ENCODE data around the gene ABCC2. TPM values are rescaled to one million over a fixed set of nuclear protein-coding genes. Genes with fewer than 3 reads are reported as not detected.

ABCC2 gene
- total and polyA plus RNA-seq, 2 donors (not counting 1 experiment from before 2014, with no cell fraction given): 4.2 to 7.0 TPM

DNA sequence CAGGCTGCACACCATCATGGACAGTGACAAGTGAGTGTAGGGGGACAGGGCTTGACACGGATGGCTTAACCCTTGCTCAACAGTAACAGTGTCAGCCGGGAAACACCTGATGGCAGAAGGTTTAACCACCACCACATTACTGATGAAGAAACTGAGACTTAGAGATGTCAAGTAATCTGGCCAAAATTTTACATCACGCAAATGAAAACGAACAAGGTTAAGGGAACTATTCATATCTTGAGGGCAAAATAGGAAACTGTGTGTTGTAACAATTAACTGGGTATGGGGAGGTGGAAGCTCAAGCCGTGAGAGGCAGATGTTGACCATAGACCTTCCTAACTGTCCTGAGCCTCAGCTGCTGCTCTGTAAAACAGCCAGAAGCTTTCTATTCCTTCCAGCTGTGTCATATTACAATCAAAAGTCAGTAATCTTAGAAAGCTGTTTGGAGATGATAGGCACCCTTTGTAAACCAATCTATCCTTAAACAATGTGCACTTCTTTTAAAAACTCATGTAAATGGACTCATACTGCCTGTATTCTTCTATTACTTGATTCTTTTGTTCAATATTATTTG is 68.4 kb downstream of the ABCC2 start:
- ChIA-PET POLR2A (no interaction called here), CTCF (interaction anchor here (13.8 kb wide), 1 partner anchor 196 kb away, joined by 525 read pairs; no protein-coding TSS in a partner anchor)
- intact Hi-C loops (cut with micrococcal nuclease): no loop called here
- ATAC-seq (ENCODE audit: low read depth) (no peak), DNase-seq (no peak)
- Histone ChIP-seq H3K9me3 (ENCODE audit: control extremely low read depth in 1 of 3, control insufficient read depth in 2 of 3, insufficient read depth in 1 of 3, low read length in 2 of 3) (no peaks in the 10 kb centered on the region), H2AFZ (ENCODE audit: insufficient read depth, low read depth, low read length, poor library complexity, severe bottlenecking) (no peak overlapping the region), H3K9ac (ENCODE audit: low read length) (no peak overlapping the region), H3K27me3 (replicated peaks in 1 of 4; ENCODE audit: control extremely low read depth in 1 of 4, control insufficient read depth in 3 of 4, insufficient read depth in 4 of 4, low read length in 3 of 4) (peaks cover 0 to 7% (median 0%) of the 10 kb centered on the region in 4 experiments), H3K79me2 (ENCODE audit: control insufficient read depth, insufficient read depth, low read length) (no peaks in the 10 kb centered on the region), H3K4me2 (replicated peaks; ENCODE audit: low read depth, low read length, poor library complexity, severe bottlenecking) (no peak overlapping the region), H3K27ac (ENCODE audit: low read length in 2 of 2) (no peak overlapping the region), H3K4me3 (ENCODE audit: control extremely low read depth in 1 of 5, extremely low read depth in 1 of 5, insufficient read depth in 1 of 5, low read depth in 2 of 5, low read length in 4 of 5) (no peak overlapping the region), H4K20me1 (ENCODE audit: control insufficient read depth, insufficient read depth, low read length, poor library complexity, severe bottlenecking) (no peaks in the 10 kb centered on the region), H3K36me3 (replicated peaks in 1 of 2; ENCODE audit: control extremely low read depth in 1 of 2, control insufficient read depth in 1 of 2, extremely low read depth in 1 of 2, insufficient read depth in 2 of 2, low read length in 1 of 2) (peaks cover 0 to 3% of the 10 kb centered on the region in 2 experiments), H3K4me1 (ENCODE audit: control insufficient read depth in 2 of 2, insufficient read depth in 2 of 2, low read length in 2 of 2) (peaks cover 0 to 6% of the 10 kb centered on the region in 2 donors)
- peaks cover 5% of the 10 kb centered on the region for H3K4me1 Mint-ChIP-seq
- H3K27ac Mint-ChIP-seq: no peak overlapping the region
- H3K4me3 Mint-ChIP-seq: no peak overlapping the region
- H3K9me3 Mint-ChIP-seq (ENCODE audit: insufficient read depth): no peaks in the 10 kb centered on the region
- WGBS (ENCODE audit: insufficient coverage): 100% methylated on average over 1 of the region's 5 CpGs
- no peaks in the 10 kb centered on the region for H3K27me3 Mint-ChIP-seq
- no peak for TF ChIP-seq EZH2 (IDR thresholded peaks at IDR 0.05; ENCODE audit: borderline replicate concordance, insufficient read depth, low read depth, low read length, poor library complexity, severe bottlenecking)
- TF ChIP-seq, protein P1, sequence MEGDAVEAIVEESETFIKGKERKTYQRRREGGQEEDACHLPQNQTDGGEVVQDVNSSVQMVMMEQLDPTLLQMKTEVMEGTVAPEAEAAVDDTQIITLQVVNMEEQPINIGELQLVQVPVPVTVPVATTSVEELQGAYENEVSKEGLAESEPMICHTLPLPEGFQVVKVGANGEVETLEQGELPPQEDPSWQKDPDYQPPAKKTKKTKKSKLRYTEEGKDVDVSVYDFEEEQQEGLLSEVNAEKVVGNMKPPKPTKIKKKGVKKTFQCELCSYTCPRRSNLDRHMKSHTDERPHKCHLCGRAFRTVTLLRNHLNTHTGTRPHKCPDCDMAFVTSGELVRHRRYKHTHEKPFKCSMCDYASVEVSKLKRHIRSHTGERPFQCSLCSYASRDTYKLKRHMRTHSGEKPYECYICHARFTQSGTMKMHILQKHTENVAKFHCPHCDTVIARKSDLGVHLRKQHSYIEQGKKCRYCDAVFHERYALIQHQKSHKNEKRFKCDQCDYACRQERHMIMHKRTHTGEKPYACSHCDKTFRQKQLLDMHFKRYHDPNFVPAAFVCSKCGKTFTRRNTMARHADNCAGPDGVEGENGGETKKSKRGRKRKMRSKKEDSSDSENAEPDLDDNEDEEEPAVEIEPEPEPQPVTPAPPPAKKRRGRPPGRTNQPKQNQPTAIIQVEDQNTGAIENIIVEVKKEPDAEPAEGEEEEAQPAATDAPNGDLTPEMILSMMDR (IDR thresholded peaks at IDR 0.05): no peak

DNA sequence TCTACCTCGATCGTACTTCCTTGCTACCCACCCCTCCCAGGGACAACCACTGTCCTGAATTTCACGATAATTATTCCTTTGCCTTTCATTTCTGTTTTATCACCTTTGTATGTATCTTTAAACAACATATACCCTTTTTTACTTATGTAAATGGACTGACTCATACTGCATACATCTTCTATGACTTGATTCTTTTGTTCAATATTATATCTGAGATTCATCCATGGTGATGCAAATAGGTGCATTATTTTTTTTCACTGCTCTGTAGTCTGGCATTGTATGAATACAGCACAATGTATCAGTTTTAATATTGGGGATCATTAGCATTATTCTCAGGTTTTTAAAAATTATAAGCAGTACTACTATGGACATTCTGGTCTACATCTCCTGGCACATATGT is 69.4 kb downstream of the ABCC2 start:
- Histone ChIP-seq H3K27ac (ENCODE audit: low read length in 2 of 2) (no peak overlapping the region), H3K36me3 (replicated peaks in 1 of 2; ENCODE audit: control extremely low read depth in 1 of 2, control insufficient read depth in 1 of 2, extremely low read depth in 1 of 2, insufficient read depth in 2 of 2, low read length in 1 of 2) (peaks cover 0 to 3% of the 10 kb centered on the region in 2 experiments), H3K4me3 (ENCODE audit: control extremely low read depth in 1 of 5, extremely low read depth in 1 of 5, insufficient read depth in 1 of 5, low read depth in 2 of 5, low read length in 4 of 5) (no peak overlapping the region), H3K4me2 (replicated peaks; ENCODE audit: low read depth, low read length, poor library complexity, severe bottlenecking) (no peak overlapping the region), H3K9me3 (ENCODE audit: control extremely low read depth in 1 of 3, control insufficient read depth in 2 of 3, insufficient read depth in 1 of 3, low read length in 2 of 3) (no peaks in the 10 kb centered on the region), H3K79me2 (ENCODE audit: control insufficient read depth, insufficient read depth, low read length) (no peaks in the 10 kb centered on the region), H3K27me3 (replicated peaks in 1 of 4; ENCODE audit: control extremely low read depth in 1 of 4, control insufficient read depth in 3 of 4, insufficient read depth in 4 of 4, low read length in 3 of 4) (peaks cover 0 to 2% (median 0%) of the 10 kb centered on the region in 4 experiments), H3K9ac (ENCODE audit: low read length) (no peak overlapping the region), H4K20me1 (ENCODE audit: control insufficient read depth, insufficient read depth, low read length, poor library complexity, severe bottlenecking) (no peaks in the 10 kb centered on the region), H3K4me1 (ENCODE audit: control insufficient read depth in 2 of 2, insufficient read depth in 2 of 2, low read length in 2 of 2) (no peaks in the 10 kb centered on the region), H2AFZ (ENCODE audit: insufficient read depth, low read depth, low read length, poor library complexity, severe bottlenecking) (no peak overlapping the region)
- WGBS (ENCODE audit: insufficient coverage): 100% methylated on average over 2 of the region's 3 CpGs
- Mint-ChIP-seq H3K4me1 (no peaks in the 10 kb centered on the region), H3K4me3 (no peak overlapping the region), H3K27me3 (no peaks in the 10 kb centered on the region), H3K27ac (no peak overlapping the region), H3K9me3 (ENCODE audit: insufficient read depth) (no peaks in the 10 kb centered on the region)
- TF ChIP-seq EZH2 (IDR thresholded peaks at IDR 0.05; ENCODE audit: borderline replicate concordance, insufficient read depth, low read depth, low read length, poor library complexity, severe bottlenecking): no peak
- TF ChIP-seq, protein P1 (IDR thresholded peaks at IDR 0.05): no peak
- DNase-seq (no peak), ATAC-seq (ENCODE audit: low read depth) (no peak)
- intact Hi-C loops (cut with micrococcal nuclease): no loop called here
- ChIA-PET CTCF (interaction anchor here (13.8 kb wide), 1 partner anchor 195 kb away, joined by 525 read pairs; no protein-coding TSS in a partner anchor), POLR2A (no interaction called here)
